Duodenal mucosa (tissue), 2 donors: ENCODE results near the gene BORCS5.
"Not testable (repeated sequence)": the region's sequence is repeated elsewhere in the genome, so short reads cannot be mapped to it uniquely, and the experiment has no call there.

Experiments used
- H3K27ac ChIP-seq: one replicate; pipeline ENCODE4 v1.7.0; 2013; ENCODE audit warnings: low read depth, low read length
- H3K27me3 ChIP-seq, 2 donors: one replicate each; pipeline ENCODE4 v1.7.0; 2013; ENCODE audit warnings: low read length in 2 of 2, control low read depth in 1 of 2; ENCODE audit not compliant: insufficient read depth in 2 of 2, control insufficient read depth in 1 of 2
- H3K36me3 ChIP-seq, 2 donors: one replicate each; pipeline ENCODE4 v1.7.0; 2013; ENCODE audit warnings: low read length in 2 of 2, control low read depth in 1 of 2; ENCODE audit not compliant: insufficient read depth in 2 of 2, control insufficient read depth in 1 of 2
- H3K4me1 ChIP-seq, 2 donors: one replicate each; pipeline ENCODE4 v1.7.0; 2013; ENCODE audit warnings: low read length in 2 of 2, control low read depth in 1 of 2; ENCODE audit not compliant: insufficient read depth in 2 of 2, control insufficient read depth in 1 of 2
- H3K4me3 ChIP-seq, 2 donors: one replicate each; pipeline ENCODE4 v1.7.0; 2013; ENCODE audit warnings: low read length in 2 of 2, low read depth in 1 of 2
- H3K9ac ChIP-seq, 2 donors: one replicate each; pipeline ENCODE4 v1.7.0; 2013; ENCODE audit warnings: low read length in 2 of 2, low read depth in 1 of 2
- H3K9me3 ChIP-seq, 2 donors: one replicate each; pipeline ENCODE4 v1.7.0; 2013; ENCODE audit warnings: low read length in 2 of 2, control low read depth in 1 of 2; ENCODE audit not compliant: control insufficient read depth in 1 of 2

Gene BORCS5

DNA sequence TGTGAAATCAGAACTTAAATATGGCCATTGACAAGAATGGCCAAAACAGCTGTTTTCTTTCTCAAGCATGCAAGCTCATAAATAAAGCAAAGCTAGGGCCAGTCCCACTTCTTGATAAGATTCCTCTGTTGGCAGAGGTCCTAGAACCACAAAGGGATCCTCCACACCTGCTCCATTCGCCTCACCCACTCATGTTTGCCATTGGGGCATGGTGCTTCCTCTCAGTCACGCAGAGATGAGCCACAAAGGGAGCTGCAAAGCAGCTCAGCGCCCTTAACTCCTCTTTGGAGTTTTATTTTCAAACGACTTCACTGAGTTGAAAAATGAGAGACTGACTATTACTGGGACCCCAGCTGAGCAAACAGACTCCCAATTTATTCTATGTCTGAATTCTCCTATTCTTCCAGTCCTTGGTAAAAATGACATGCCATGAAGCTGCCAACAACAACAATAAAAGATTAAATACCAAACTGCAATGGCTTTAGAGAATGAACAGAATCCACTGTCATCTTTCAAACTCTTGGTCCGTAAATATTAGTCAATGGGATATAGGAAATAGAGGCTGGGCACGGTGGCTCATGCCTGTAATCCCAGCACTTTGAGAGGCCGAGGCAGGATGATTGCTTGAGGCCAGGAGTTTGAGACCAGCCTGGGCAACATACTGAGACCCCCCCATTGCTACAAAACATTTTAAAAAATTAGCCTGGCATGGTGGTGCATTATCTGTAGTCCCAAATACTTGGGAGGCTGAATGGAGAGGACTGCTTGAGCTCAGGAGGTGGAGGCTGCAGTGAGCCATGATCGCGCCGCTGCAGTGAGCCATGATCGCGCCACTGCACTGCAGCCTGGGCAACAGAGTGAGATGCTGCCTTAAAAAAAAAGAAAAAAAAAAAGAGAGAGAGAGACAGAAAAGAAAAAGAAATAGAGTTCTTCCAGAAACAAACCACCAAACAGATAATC, 23.2 kb upstream of the BORCS5 start:
- no peaks in the 10 kb centered on the region for H3K27me3 ChIP-seq
- H3K36me3 ChIP-seq = peaks cover 0 to 10% of the 10 kb centered on the region in 2 donors
- no peaks in the 10 kb centered on the region for H3K9me3 ChIP-seq
- H3K4me3 ChIP-seq = no peak overlapping the region
- H3K4me1 ChIP-seq = peaks cover 25 to 33% of the 10 kb centered on the region in 2 donors
- H3K27ac ChIP-seq = no peak overlapping the region
- H3K9ac ChIP-seq = no peak overlapping the region

DNA sequence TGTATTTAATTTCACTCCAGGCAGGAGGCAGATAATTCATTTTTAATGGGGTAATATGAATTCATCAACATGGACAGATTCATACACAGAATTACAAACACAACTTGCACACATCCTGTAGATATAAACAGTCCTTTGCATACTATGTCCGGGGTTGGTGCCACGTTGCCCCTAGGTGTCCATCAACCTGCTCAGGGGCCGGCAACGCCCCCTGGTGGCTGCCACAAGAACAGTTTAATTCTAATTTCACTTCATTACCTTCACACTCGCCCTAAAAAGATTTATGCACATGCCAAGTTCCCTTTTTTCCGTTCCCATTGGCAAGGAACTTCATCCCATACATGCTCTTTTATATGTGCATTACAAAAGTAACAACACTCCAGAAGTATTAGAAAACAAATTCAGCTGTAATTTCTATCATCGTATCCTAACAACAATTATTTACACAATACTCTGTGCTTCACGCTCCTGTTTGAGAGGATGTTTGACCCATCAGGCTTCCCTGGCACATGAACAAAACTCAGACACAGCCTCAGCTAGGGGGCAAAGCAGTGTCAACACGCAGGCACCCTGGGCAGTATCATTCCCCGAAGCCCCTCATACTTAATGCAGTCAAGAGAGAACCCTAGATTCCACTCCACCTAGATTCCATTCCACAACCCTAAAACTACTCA, 22.4 kb upstream of the BORCS5 start:
- H3K36me3 ChIP-seq = peaks cover 0 to 13% of the 10 kb centered on the region in 2 donors
- peaks cover 25 to 33% of the 10 kb centered on the region in 2 donors for H3K4me1 ChIP-seq
- H3K27ac ChIP-seq = no peak overlapping the region
- peak overlapping the region in 1 of 2 donors; percentile 16 for H3K4me3 ChIP-seq
- H3K9me3 ChIP-seq = no peaks in the 10 kb centered on the region
- H3K27me3 ChIP-seq = no peaks in the 10 kb centered on the region
- no peak overlapping the region for H3K9ac ChIP-seq

DNA sequence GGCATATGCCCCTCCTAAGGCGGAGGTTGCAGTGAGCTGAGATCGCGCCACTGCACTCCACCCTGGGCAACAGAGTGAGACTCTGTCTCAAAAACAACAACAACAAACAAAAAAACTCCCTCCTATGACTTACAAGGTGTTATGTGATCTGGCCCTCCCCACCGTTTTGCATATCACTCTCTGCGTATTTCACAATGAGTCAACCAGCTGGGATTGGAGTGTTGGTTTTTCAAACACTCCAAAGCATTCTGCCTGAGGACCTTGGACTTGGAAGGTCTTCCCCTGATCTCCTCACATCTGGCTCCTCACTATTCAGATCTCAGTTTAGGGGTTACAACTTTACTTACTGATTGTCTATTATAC, 20.8 kb upstream of the BORCS5 start:
- H3K27me3 ChIP-seq = no peaks in the 10 kb centered on the region
- peaks cover 0 to 9% of the 10 kb centered on the region in 2 donors for H3K36me3 ChIP-seq
- no peaks in the 10 kb centered on the region for H3K9me3 ChIP-seq
- H3K27ac ChIP-seq = no peak overlapping the region
- no peak overlapping the region for H3K4me3 ChIP-seq
- H3K9ac ChIP-seq = no peak overlapping the region
- H3K4me1 ChIP-seq = peaks cover 25 to 33% of the 10 kb centered on the region in 2 donors

- no peak overlapping the region for H3K4me3 ChIP-seq
- H3K9me3 ChIP-seq = no peaks in the 10 kb centered on the region
- H3K36me3 ChIP-seq = peaks cover 0 to 10% of the 10 kb centered on the region in 2 donors
- H3K27ac ChIP-seq = no peak overlapping the region
- H3K27me3 ChIP-seq = no peaks in the 10 kb centered on the region
- H3K4me1 ChIP-seq = peaks cover 20 to 29% of the 10 kb centered on the region in 2 donors
- no peak overlapping the region for H3K9ac ChIP-seq
Measured at GRCh38 chr12:12336511-12336910, 20.4 kb upstream of the BORCS5 start.

- no peak overlapping the region for H3K4me3 ChIP-seq
Measured at GRCh38 chr12:12338527-12339168, 18.2 kb upstream of the BORCS5 start.

GRCh38 chr12:12349711-12350665, 6.9 kb upstream of the BORCS5 start, which contains the start of gene MANSC1:
MANSC1 (minus strand) TSS chr12:12350242; CDS start chr12:12343314, 6,928 bp downstream.
- H3K4me3 ChIP-seq = peak within 1 kb of the TSS; percentile 70 to 85

More at GRCh38 chr12:12338527-12339168, 18.2 kb upstream of the BORCS5 start:
- H3K27ac ChIP-seq = no peak overlapping the region
- H3K9ac ChIP-seq = no peak overlapping the region
- peaks cover 0 to 26% of the 10 kb centered on the region in 2 donors for H3K36me3 ChIP-seq
- no peaks in the 10 kb centered on the region for H3K27me3 ChIP-seq
- H3K9me3 ChIP-seq = no peaks in the 10 kb centered on the region
- peaks cover 10 to 14% of the 10 kb centered on the region in 2 donors for H3K4me1 ChIP-seq

DNA sequence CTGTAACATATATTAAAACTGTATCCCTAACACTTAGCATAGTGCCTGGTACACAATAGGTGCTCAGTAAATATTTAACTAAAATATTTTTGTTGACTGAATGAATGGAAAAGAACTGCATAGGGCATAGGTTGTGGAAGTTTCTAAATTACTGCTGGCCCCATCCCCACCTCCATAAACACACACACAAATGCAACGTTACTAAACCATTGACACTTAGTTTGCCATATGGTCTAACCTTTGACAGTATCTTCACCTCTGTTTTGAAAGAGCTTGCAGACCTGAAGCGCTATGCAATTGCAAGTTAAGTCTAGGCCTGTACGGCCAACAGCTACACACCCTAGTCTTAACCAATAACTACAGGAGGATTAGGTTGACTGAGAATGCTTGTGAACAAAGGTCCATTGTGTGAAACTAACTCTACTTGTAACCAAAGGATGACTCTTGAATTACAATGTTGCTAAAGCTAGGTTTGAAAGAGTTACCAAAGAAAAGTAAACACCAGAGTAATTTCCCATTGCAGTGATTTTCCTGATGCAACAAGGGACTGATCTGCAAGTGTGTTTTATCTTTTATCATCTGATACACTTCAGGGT, 5.9 kb upstream of the BORCS5 start:
- Histone ChIP-seq H3K4me1 (peaks cover 17 to 21% of the 10 kb centered on the region in 2 donors), H3K27me3 (no peaks in the 10 kb centered on the region), H3K4me3 (peak overlapping the region in 1 of 2 donors; percentile 85), H3K27ac (peak overlapping the region; percentile 45), H3K9me3 (no peaks in the 10 kb centered on the region), H3K36me3 (no peaks in the 10 kb centered on the region), H3K9ac (no peak overlapping the region)

More at GRCh38 chr12:12349711-12350665, 6.9 kb upstream of the BORCS5 start, which contains the start of gene MANSC1:
- Histone ChIP-seq H3K9ac (peak within 1 kb of the TSS; percentile 79 to 89), H3K36me3 (no peaks in the 10 kb centered on the region), H3K27ac (peak within 1 kb of the TSS; percentile 76), H3K9me3 (no peaks in the 10 kb centered on the region), H3K27me3 (no peaks in the 10 kb centered on the region), H3K4me1 (peaks cover 17 to 21% of the 10 kb centered on the region in 2 donors)

- H3K36me3 ChIP-seq, H3K27me3 ChIP-seq, H3K9ac ChIP-seq, H3K4me3 ChIP-seq, H3K9me3 ChIP-seq: not testable (repeated sequence)
- Histone ChIP-seq H3K27ac (peak overlapping the region; percentile 45), H3K4me1 (peaks cover 17 to 21% of the 10 kb centered on the region in 2 donors)
Measured at GRCh38 chr12:12351468-12352185, 5.3 kb upstream of the BORCS5 start.
